Ishikawa (cell line): ENCODE data around the gene UBL7.

ENCODE experiments used
- EGR1 ChIP-seq: IDR thresholded peaks from 2 replicates; pipeline ENCODE4 v1.6.1; 2012
- MAX ChIP-seq: IDR thresholded peaks from 2 replicates; pipeline ENCODE4 v1.6.1; 2012
- REST ChIP-seq: IDR thresholded peaks from 2 replicates; pipeline ENCODE4 v1.6.1; 2012; ENCODE audit warnings: low read depth, mild to moderate bottlenecking
- TAF1 ChIP-seq: IDR thresholded peaks from 2 replicates; pipeline ENCODE4 v1.6.1; 2012; ENCODE audit warnings: low read depth, mild to moderate bottlenecking
- TCF12 ChIP-seq: IDR thresholded peaks from 2 replicates; pipeline ENCODE4 v1.6.1; 2012; ENCODE audit warnings: low read depth
- YY1 ChIP-seq: IDR thresholded peaks from 2 replicates; pipeline ENCODE4 v1.6.1; 2012; ENCODE audit warnings: low read depth

- TF ChIP-seq REST (no peak), MAX (no peak), EGR1 (no peak), YY1 (no peak), TAF1 (no peak), TCF12 (no peak)
These were observed 9.6 kb downstream of the UBL7 start for GRCh38 chr15:74451322-74451721.
